ENCODE results near the gene FDX2. TPM values are rescaled to one million over a fixed set of nuclear protein-coding genes. Genes with fewer than 3 reads are reported as not detected.

FDX2 gene
- total RNA-seq, 6 experiments from 2014 or later, result 33.9 to 47.3 (median 38.5) TPM

GRCh38 chr19:10262771-10263170 lies 53.0 kb downstream of the FDX2 start:
- H3K4me1 Mint-ChIP-seq (ENCODE audit: low read depth), result no peaks in the 10 kb centered on the region
- H3K27ac Mint-ChIP-seq, result no peak overlapping the region
- no peaks in the 10 kb centered on the region for H3K27me3 Mint-ChIP-seq (ENCODE audit: insufficient read depth)
- no peak overlapping the region for H3K4me3 Mint-ChIP-seq
- no peaks in the 10 kb centered on the region for H3K9me3 Mint-ChIP-seq
- DNase-seq, result peak; percentile 26
- peaks cover under 1% of the 10 kb centered on the region for H3K36me3 Mint-ChIP-seq (ENCODE audit: low read depth)
- TF ChIP-seq, protein P1, sequence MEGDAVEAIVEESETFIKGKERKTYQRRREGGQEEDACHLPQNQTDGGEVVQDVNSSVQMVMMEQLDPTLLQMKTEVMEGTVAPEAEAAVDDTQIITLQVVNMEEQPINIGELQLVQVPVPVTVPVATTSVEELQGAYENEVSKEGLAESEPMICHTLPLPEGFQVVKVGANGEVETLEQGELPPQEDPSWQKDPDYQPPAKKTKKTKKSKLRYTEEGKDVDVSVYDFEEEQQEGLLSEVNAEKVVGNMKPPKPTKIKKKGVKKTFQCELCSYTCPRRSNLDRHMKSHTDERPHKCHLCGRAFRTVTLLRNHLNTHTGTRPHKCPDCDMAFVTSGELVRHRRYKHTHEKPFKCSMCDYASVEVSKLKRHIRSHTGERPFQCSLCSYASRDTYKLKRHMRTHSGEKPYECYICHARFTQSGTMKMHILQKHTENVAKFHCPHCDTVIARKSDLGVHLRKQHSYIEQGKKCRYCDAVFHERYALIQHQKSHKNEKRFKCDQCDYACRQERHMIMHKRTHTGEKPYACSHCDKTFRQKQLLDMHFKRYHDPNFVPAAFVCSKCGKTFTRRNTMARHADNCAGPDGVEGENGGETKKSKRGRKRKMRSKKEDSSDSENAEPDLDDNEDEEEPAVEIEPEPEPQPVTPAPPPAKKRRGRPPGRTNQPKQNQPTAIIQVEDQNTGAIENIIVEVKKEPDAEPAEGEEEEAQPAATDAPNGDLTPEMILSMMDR (IDR thresholded peaks at IDR 0.05), result no peak

GRCh38 chr19:10260141-10260584 lies 55.7 kb downstream of the FDX2 start:
- TF ChIP-seq, protein P1 (IDR thresholded peaks at IDR 0.05), result no peak
- Mint-ChIP-seq H3K4me3 (no peak overlapping the region), H3K9me3 (no peaks in the 10 kb centered on the region), H3K4me1 (ENCODE audit: low read depth) (peaks cover 6% of the 10 kb centered on the region), H3K27me3 (ENCODE audit: insufficient read depth) (no peaks in the 10 kb centered on the region), H3K27ac (no peak overlapping the region), H3K36me3 (ENCODE audit: low read depth) (peaks cover 17% of the 10 kb centered on the region)
- DNase-seq, result no peak

Other genes with a start within 250 kb of the FDX2 start
- gene SHFL, start 229.7 kb downstream of the FDX2 start, total RNA-seq (2021; fragmentation: NEBNext Ultra II Directional; extraction: Animal tissue kit (Norgen Biotek cat#: 25700)), result 10 to 100 TPM; 16.9 to 26.2 (median 21.1) TPM
- gene ANGPTL6, start 213.3 kb downstream of the FDX2 start, total RNA-seq (2021; fragmentation: NEBNext Ultra II Directional; extraction: Animal tissue kit (Norgen Biotek cat#: 25700)), result under 1 TPM in 2 of 6 experiments, not detected in 4; 0.09 to 0.15 TPM
- gene PPAN, start 209.7 kb downstream of the FDX2 start, total RNA-seq (2021; fragmentation: NEBNext Ultra II Directional; extraction: Animal tissue kit (Norgen Biotek cat#: 25700)), result 10 to 100 TPM; 36.4 to 42.2 (median 41.0) TPM
- 1 to 10 TPM; 4.5 to 9.9 (median 5.4) TPM for gene P2RY11, start 204.3 kb downstream of the FDX2 start, total RNA-seq (2021; fragmentation: NEBNext Ultra II Directional; extraction: Animal tissue kit (Norgen Biotek cat#: 25700))
- gene EIF3G, start 196.1 kb downstream of the FDX2 start, total RNA-seq (2021; fragmentation: NEBNext Ultra II Directional; extraction: Animal tissue kit (Norgen Biotek cat#: 25700)), result 100 to 1,000 TPM; 261 to 303 (median 279) TPM
- 100 to 1,000 TPM in 5 of 6 experiments, 10 to 100 TPM in 1; 74.5 to 135 (median 125) TPM for gene DNMT1, start 121.1 kb downstream of the FDX2 start, total RNA-seq (2021; fragmentation: NEBNext Ultra II Directional; extraction: Animal tissue kit (Norgen Biotek cat#: 25700))
- gene S1PR2, start 84.7 kb downstream of the FDX2 start, total RNA-seq (2021; fragmentation: NEBNext Ultra II Directional; extraction: Animal tissue kit (Norgen Biotek cat#: 25700)), result 10 to 100 TPM; 16.8 to 22.0 (median 20.5) TPM
- 10 to 100 TPM; 69.5 to 83.0 (median 72.0) TPM for gene MRPL4, start 63.8 kb downstream of the FDX2 start, total RNA-seq (2021; fragmentation: NEBNext Ultra II Directional; extraction: Animal tissue kit (Norgen Biotek cat#: 25700))
- gene ICAM1, start 44.9 kb downstream of the FDX2 start, total RNA-seq (2021; fragmentation: NEBNext Ultra II Directional; extraction: Animal tissue kit (Norgen Biotek cat#: 25700)), result 10 to 100 TPM in 1 of 6 experiments, 1 to 10 TPM in 5; 5.0 to 10.1 (median 8.5) TPM
- 1 to 10 TPM in 1 of 6 experiments, under 1 TPM in 5; 0.19 to 1.0 (median 0.74) TPM for gene ICAM4, start 29.1 kb downstream of the FDX2 start, total RNA-seq (2021; fragmentation: NEBNext Ultra II Directional; extraction: Animal tissue kit (Norgen Biotek cat#: 25700))
- 10 to 100 TPM; 14.0 to 38.4 (median 14.4) TPM for gene ICAM5, start 26.1 kb downstream of the FDX2 start, total RNA-seq (2021; fragmentation: NEBNext Ultra II Directional; extraction: Animal tissue kit (Norgen Biotek cat#: 25700))
- gene ZGLP1, start 6.2 kb downstream of the FDX2 start, total RNA-seq (2021; fragmentation: NEBNext Ultra II Directional; extraction: Animal tissue kit (Norgen Biotek cat#: 25700)), result 1 to 10 TPM in 5 of 6 experiments, under 1 TPM in 1; 1.00 to 2.7 (median 2.1) TPM
- gene RAVER1, start 17.5 kb upstream of the FDX2 start, total RNA-seq (2021; fragmentation: NEBNext Ultra II Directional; extraction: Animal tissue kit (Norgen Biotek cat#: 25700)), result 10 to 100 TPM; 52.1 to 58.3 (median 55.6) TPM
- gene ICAM3, start 23.6 kb upstream of the FDX2 start, total RNA-seq (2021; fragmentation: NEBNext Ultra II Directional; extraction: Animal tissue kit (Norgen Biotek cat#: 25700)), result 10 to 100 TPM; 14.7 to 17.7 (median 16.8) TPM
- 10 to 100 TPM; 67.9 to 82.3 (median 78.5) TPM for gene TYK2, start 64.6 kb upstream of the FDX2 start, total RNA-seq (2021; fragmentation: NEBNext Ultra II Directional; extraction: Animal tissue kit (Norgen Biotek cat#: 25700))
- 100 to 1,000 TPM; 222 to 280 (median 250) TPM for gene CDC37, start 87.5 kb upstream of the FDX2 start, total RNA-seq (2021; fragmentation: NEBNext Ultra II Directional; extraction: Animal tissue kit (Norgen Biotek cat#: 25700))
- 10 to 100 TPM; 10.1 to 18.9 (median 10.8) TPM for gene PDE4A, start 104.5 kb upstream of the FDX2 start, total RNA-seq (2021; fragmentation: NEBNext Ultra II Directional; extraction: Animal tissue kit (Norgen Biotek cat#: 25700))
- gene KEAP1, start 187.3 kb upstream of the FDX2 start, total RNA-seq (2021; fragmentation: NEBNext Ultra II Directional; extraction: Animal tissue kit (Norgen Biotek cat#: 25700)), result 10 to 100 TPM; 58.9 to 77.1 (median 67.2) TPM
- gene S1PR5, start 201.4 kb upstream of the FDX2 start, total RNA-seq (2021; fragmentation: NEBNext Ultra II Directional; extraction: Animal tissue kit (Norgen Biotek cat#: 25700)), result 1 to 10 TPM; 1.9 to 2.6 (median 2.4) TPM
- gene ATG4D, start 227.9 kb upstream of the FDX2 start, total RNA-seq (2021; fragmentation: NEBNext Ultra II Directional; extraction: Animal tissue kit (Norgen Biotek cat#: 25700)), result 10 to 100 TPM; 19.4 to 24.5 (median 22.5) TPM
- gene KRI1, start 250.0 kb upstream of the FDX2 start, total RNA-seq (2021; fragmentation: NEBNext Ultra II Directional; extraction: Animal tissue kit (Norgen Biotek cat#: 25700)), result 10 to 100 TPM; 12.8 to 20.2 (median 17.5) TPM

Data from HFFc6 (cell line).